DOHH2 (cell line): ENCODE results near the gene PLEKHA1.

Experiments
- H3F3A ChIP-seq: fragments of 200-600 bp; sonication (generic), shearing (Covaris generic); 2 replicates; pipeline ENCODE4 v1.6.0; 2016; ENCODE audit warnings: antibody characterized with exemption, mild to moderate bottlenecking; ENCODE audit not compliant: control insufficient read depth, insufficient read depth
- H3K27ac ChIP-seq: fragments of 200-600 bp; sonication (generic); 2 replicates; pipeline ENCODE4 v1.5.1; 2014; ENCODE audit warnings: low read depth, mild to moderate bottlenecking, low read length, moderate library complexity
- H3K27me3 ChIP-seq: fragments of 200-600 bp; sonication (generic); 2 replicates; pipeline ENCODE4 v1.6.1; 2014; ENCODE audit warnings: mild to moderate bottlenecking, low read length, mixed read lengths; ENCODE audit not compliant: control insufficient read depth
- H3K36me3 ChIP-seq: fragments of 200-600 bp; sonication (generic); 2 replicates; pipeline ENCODE4 v1.6.1; 2014; ENCODE audit warnings: mild to moderate bottlenecking, low read length, moderate library complexity, mixed read lengths; ENCODE audit not compliant: control insufficient read depth
- H3K4me1 ChIP-seq: fragments of 200-600 bp; sonication (generic); 2 replicates; pipeline ENCODE4 v1.6.1; 2014; ENCODE audit warnings: mild to moderate bottlenecking, low read length, mixed read lengths; ENCODE audit not compliant: control insufficient read depth
- H3K4me2 ChIP-seq: fragments of 200-600 bp; sonication (generic); 2 replicates; pipeline ENCODE4 v1.6.0; 2014; ENCODE audit warnings: mild to moderate bottlenecking, low read length, moderate library complexity
- H3K4me3 ChIP-seq: fragments of 200-600 bp; sonication (generic); 2 replicates; pipeline ENCODE4 v1.5.1; 2014; ENCODE audit warnings: mild to moderate bottlenecking, low read length, mixed read lengths
- H3K79me2 ChIP-seq: fragments of 200-600 bp; sonication (generic); 2 replicates; pipeline ENCODE4 v1.6.1; 2014; ENCODE audit warnings: mild to moderate bottlenecking, low read length, mixed read lengths; ENCODE audit not compliant: control insufficient read depth
- H3K9me2 ChIP-seq: fragments of 200-600 bp; sonication (generic); replicated peaks from 2 replicates; pipeline ENCODE4 v1.6.1; 2014; ENCODE audit warnings: mild to moderate bottlenecking, low read length, mixed read lengths; ENCODE audit not compliant: control insufficient read depth
- H3K9me3 ChIP-seq: fragments of 200-600 bp; sonication (generic); 2 replicates; pipeline ENCODE4 v1.6.1; 2014; ENCODE audit warnings: antibody characterized with exemption, low read length, mixed read lengths; ENCODE audit not compliant: control insufficient read depth, insufficient read depth
- H4K20me1 ChIP-seq: fragments of 200-600 bp; sonication (generic); 2 replicates; pipeline ENCODE4 v1.6.0; 2014; ENCODE audit warnings: low read depth, mild to moderate bottlenecking, antibody characterized with exemption, low read length, moderate library complexity; ENCODE audit not compliant: control insufficient read depth, insufficient read depth
- EZH2phosphoT487 ChIP-seq: fragments of 200-600 bp; sonication (generic); IDR thresholded peaks from 2 replicates; pipeline ENCODE4 v1.6.1; 2017; ENCODE audit warnings: borderline replicate concordance, mild to moderate bottlenecking, antibody characterized with exemption, low read length, moderate library complexity, mixed read lengths
- TF ChIP-seq, protein P1 (sequence below): fragments of 200-600 bp; sonication (generic); IDR thresholded peaks from one replicate; pipeline ENCODE4 v1.5.1; 2014; ENCODE audit warnings: antibody characterized with exemption, mild to moderate bottlenecking, low read depth, low read length; ENCODE audit not compliant: poor library complexity, severe bottlenecking

Gene PLEKHA1

DNA sequence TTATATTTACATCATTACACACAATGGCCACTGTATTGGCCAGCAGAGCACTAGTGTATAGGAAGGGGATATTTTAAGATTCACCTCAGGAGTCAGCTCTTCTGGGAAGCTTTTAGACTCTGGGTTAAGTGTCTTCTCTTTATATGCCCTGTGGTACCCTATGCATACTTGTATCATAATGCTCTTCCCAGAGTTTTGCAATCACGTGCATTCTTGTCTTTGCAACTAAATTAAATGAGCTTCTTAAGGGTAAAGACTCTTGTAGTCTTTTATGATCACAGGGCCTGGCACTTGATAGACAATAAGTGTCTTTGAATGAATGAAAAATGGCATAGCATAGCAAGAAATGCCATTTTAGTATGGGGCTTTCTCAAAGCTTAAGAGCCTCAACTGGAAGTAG, 44.5 kb downstream of the PLEKHA1 start:
- Histone ChIP-seq H3K79me2 (no peaks in the 10 kb centered on the region), H3K27ac (no peak overlapping the region), H3K36me3 (peaks cover 6% of the 10 kb centered on the region; the same call in 1 of the 2 replicates), H3K4me3 (no peak overlapping the region), H3K9me2 (no peaks in the 10 kb centered on the region), H4K20me1 (no peaks in the 10 kb centered on the region), H3K27me3 (no peaks in the 10 kb centered on the region), H3K4me2 (no peak overlapping the region), H3K4me1 (peaks cover 16% of the 10 kb centered on the region), H3K9me3 (no peaks in the 10 kb centered on the region), H3F3A (no peaks in the 10 kb centered on the region)
- TF ChIP-seq, protein P1, sequence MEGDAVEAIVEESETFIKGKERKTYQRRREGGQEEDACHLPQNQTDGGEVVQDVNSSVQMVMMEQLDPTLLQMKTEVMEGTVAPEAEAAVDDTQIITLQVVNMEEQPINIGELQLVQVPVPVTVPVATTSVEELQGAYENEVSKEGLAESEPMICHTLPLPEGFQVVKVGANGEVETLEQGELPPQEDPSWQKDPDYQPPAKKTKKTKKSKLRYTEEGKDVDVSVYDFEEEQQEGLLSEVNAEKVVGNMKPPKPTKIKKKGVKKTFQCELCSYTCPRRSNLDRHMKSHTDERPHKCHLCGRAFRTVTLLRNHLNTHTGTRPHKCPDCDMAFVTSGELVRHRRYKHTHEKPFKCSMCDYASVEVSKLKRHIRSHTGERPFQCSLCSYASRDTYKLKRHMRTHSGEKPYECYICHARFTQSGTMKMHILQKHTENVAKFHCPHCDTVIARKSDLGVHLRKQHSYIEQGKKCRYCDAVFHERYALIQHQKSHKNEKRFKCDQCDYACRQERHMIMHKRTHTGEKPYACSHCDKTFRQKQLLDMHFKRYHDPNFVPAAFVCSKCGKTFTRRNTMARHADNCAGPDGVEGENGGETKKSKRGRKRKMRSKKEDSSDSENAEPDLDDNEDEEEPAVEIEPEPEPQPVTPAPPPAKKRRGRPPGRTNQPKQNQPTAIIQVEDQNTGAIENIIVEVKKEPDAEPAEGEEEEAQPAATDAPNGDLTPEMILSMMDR, result no peak
- TF ChIP-seq EZH2phosphoT487, result no peak

DNA sequence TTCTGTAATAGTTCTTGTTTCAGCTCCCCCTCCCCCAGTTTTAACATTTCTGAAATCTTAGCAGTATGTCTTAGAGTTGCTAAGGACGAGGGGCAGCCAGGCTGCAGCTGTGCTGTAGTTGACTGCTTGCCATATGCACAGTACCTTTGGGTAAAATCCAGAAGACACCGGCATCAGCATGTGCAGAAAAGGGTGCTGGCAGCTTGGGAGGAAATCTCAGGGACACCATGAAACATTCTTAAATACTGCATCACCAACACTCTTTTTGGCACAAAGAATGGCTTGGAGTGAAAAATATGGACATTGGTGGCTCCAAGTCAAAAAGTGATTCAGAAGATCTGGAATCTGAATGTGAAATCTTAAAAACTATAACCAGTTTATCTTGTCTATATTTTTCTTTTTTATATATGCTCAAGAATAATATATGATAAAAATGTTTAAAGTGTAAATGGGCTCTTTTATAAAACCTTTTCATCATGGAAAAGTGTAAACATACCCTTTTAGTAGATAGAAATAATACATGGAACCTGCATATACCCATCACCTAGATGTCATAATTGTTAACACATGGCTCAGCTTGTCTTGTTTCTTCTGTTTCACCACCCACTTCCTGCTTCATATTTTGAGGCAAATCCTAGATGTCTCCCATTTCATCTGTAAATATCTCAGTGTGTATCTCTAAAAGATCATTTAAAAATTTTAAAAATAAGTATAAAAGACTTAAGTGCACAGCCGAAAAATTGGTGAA, 45.5 kb downstream of the PLEKHA1 start:
- Histone ChIP-seq H3K79me2 (no peaks in the 10 kb centered on the region), H3K36me3 (peaks cover 6% of the 10 kb centered on the region; the same call in 1 of the 2 replicates), H4K20me1 (no peaks in the 10 kb centered on the region), H3K4me2 (no peak overlapping the region), H3K4me3 (no peak overlapping the region), H3K27ac (no peak overlapping the region), H3F3A (no peaks in the 10 kb centered on the region), H3K9me3 (no peaks in the 10 kb centered on the region), H3K27me3 (no peaks in the 10 kb centered on the region), H3K9me2 (no peaks in the 10 kb centered on the region), H3K4me1 (peaks cover 23% of the 10 kb centered on the region)
- TF ChIP-seq, protein P1, result no peak
- no peak for TF ChIP-seq EZH2phosphoT487

DNA sequence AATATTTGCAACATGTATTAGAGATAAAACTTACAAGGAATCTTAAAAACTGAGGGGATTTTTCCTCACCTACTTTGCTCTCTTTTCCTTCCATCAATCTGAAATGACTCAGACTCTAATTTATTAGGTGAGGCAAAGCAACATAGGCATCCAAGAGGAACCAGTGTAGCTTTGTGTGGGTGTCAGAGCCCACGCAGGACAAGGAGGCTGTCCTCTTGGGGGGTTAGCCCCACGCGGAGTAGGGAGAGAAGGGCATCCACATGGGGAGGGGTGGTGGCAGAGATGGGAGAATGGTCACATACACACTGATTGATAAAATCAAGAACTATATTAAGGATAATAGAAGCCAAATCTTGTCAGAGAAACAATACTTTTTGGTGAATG, 46.1 kb downstream of the PLEKHA1 start:
- Histone ChIP-seq H3K4me2 (no peak overlapping the region), H3K9me2 (no peaks in the 10 kb centered on the region), H3K27me3 (no peaks in the 10 kb centered on the region), H3K9me3 (no peaks in the 10 kb centered on the region), H3K27ac (no peak overlapping the region), H3K4me1 (peaks cover 27% of the 10 kb centered on the region), H3K36me3 (peaks cover 6% of the 10 kb centered on the region; the same call in 1 of the 2 replicates), H3F3A (no peaks in the 10 kb centered on the region), H4K20me1 (no peaks in the 10 kb centered on the region), H3K79me2 (no peaks in the 10 kb centered on the region), H3K4me3 (no peak overlapping the region)
- TF ChIP-seq, protein P1, result no peak
